Endothelial cell of umbilical vein (primary cell): ENCODE data around the gene IFITM10. TPM values are rescaled to one million over a fixed set of nuclear protein-coding genes. Genes with fewer than 3 reads are reported as not detected.

ENCODE experiments used
- BruUV-seq: library from RNA; stranded (reverse); fragments of 400-500 nt; replicated peaks from 2 replicates; lab custom pipeline; 2021; lab: Mats Ljungman, UMichigan
- CTCF ChIA-PET: fragments of 300-600, 350-600 bp; sonication (Branson Sonifier 250); formaldehyde crosslinking; loops from one replicate; lab custom pipeline; 2021; ENCODE audit warnings: antibody characterized with exemption, inconsistent platforms; lab: Charles Lee
- POLR2A ChIA-PET: fragments of 300-600, 350-600 bp; sonication (Branson Sonifier 250); formaldehyde crosslinking; loops from one replicate; lab custom pipeline; 2021; ENCODE audit warnings: antibody characterized with exemption, inconsistent platforms; lab: Charles Lee
- DNase-seq: peaks from one replicate; pipeline ENCODE4 v3.0.0-alpha.2; 2011; ENCODE audit warnings: low read depth, low spot score
- FAIRE-seq: peaks from 2 replicates; lab custom pipeline; 2011; peaks lifted over from hg19 to GRCh38; lab: Jason Lieb, UNC
- H2AFZ ChIP-seq: 2 replicates; pipeline ENCODE4 v1.6.0; 2012; ENCODE audit warnings: low read depth, low read length, control low read depth, inconsistent platforms
- H3K27ac ChIP-seq: 2 replicates; pipeline ENCODE4 v1.5.1; 2011; ENCODE audit warnings: low read depth, mild to moderate bottlenecking, control low read depth, low read length, moderate library complexity; ENCODE audit not compliant: insufficient read depth
- H3K27me3 ChIP-seq, 2 experiments: 2 replicates each; pipeline versions ENCODE4 v1.6.0 to v1.6.1; 2011; ENCODE audit warnings: low read length in 2 of 2, mixed read lengths in 1 of 2; ENCODE audit not compliant: control insufficient read depth in 2 of 2, insufficient read depth in 2 of 2
- H3K36me3 ChIP-seq, 2 experiments: 2 replicates in 1 of 2; 3 replicates in 1 of 2; pipeline ENCODE4 v1.5.1; 2011; ENCODE audit warnings: low read length in 2 of 2, mild to moderate bottlenecking in 1 of 2, moderate library complexity in 1 of 2; ENCODE audit not compliant: control insufficient read depth in 2 of 2, insufficient read depth in 2 of 2; ENCODE audit errors: extremely low read depth in 1 of 2
- H3K4me1 ChIP-seq: 3 replicates; pipeline ENCODE4 v1.5.1; 2011; ENCODE audit warnings: mild to moderate bottlenecking, low read length; ENCODE audit not compliant: control insufficient read depth, insufficient read depth; ENCODE audit errors: extremely low read depth
- H3K4me2 ChIP-seq: 2 replicates; pipeline ENCODE4 v1.6.1; 2011; ENCODE audit warnings: low read length, control low read depth, mixed read lengths; ENCODE audit not compliant: insufficient read depth
- H3K4me3 ChIP-seq, 3 experiments: fragments of 200-600 bp in 1 of 3; sonication (generic), shearing (Covaris generic) in 1 of 3; replicated peaks in 1 of 3; 2 replicates each; pipeline ENCODE4 v1.5.1; 2011 to 2016; ENCODE audit warnings: control low read depth in 3 of 3, low read length in 3 of 3, mild to moderate bottlenecking in 2 of 3, inconsistent platforms in 1 of 3, low read depth in 1 of 3, moderate library complexity in 1 of 3; ENCODE audit not compliant: insufficient read depth in 1 of 3
- H3K79me2 ChIP-seq: 2 replicates; pipeline ENCODE4 v1.6.0; 2012; ENCODE audit warnings: low read length, inconsistent platforms; ENCODE audit not compliant: control insufficient read depth, insufficient read depth
- H3K9ac ChIP-seq: replicated peaks from 2 replicates; pipeline ENCODE3; 2011; ENCODE audit warnings: low read length, control low read depth; ENCODE audit not compliant: insufficient read depth; ENCODE audit errors: extremely low read depth
- H3K9me1 ChIP-seq: replicated peaks from 3 replicates; pipeline ENCODE4 v1.6.0; 2011; ENCODE audit warnings: mild to moderate bottlenecking, low read length; ENCODE audit not compliant: control insufficient read depth, insufficient read depth; ENCODE audit errors: extremely low read depth
- H3K9me3 ChIP-seq: replicated peaks from 2 replicates; pipeline ENCODE4 v1.5.1; 2012; ENCODE audit warnings: low read length, inconsistent platforms; ENCODE audit not compliant: control insufficient read depth, insufficient read depth
- H4K20me1 ChIP-seq: replicated peaks from 2 replicates; pipeline ENCODE3; 2011; ENCODE audit warnings: mild to moderate bottlenecking, low read length; ENCODE audit not compliant: control insufficient read depth, insufficient read depth; ENCODE audit errors: extremely low read depth
- CTCF ChIP-seq, 2 donors: IDR thresholded peaks; 1 replicate in 1 of 2; 2 replicates in 1 of 2; pipeline ENCODE4 v1.5.1; 2011; ENCODE audit warnings: low read length in 2 of 2, mild to moderate bottlenecking in 2 of 2, moderate library complexity in 2 of 2, control low read depth in 1 of 2, inconsistent platforms in 1 of 2, low read depth in 1 of 2; ENCODE audit not compliant: insufficient read depth in 1 of 2; ENCODE audit errors: extremely low read depth in 1 of 2
- EZH2 ChIP-seq: IDR thresholded peaks from 2 replicates; pipeline ENCODE4 v1.6.1; 2012; ENCODE audit warnings: borderline replicate concordance, low read depth, mild to moderate bottlenecking, moderate library complexity, low read length, inconsistent platforms; ENCODE audit not compliant: severe bottlenecking
- FOS ChIP-seq: IDR thresholded peaks from 2 replicates; pipeline ENCODE4 v1.6.1; 2011; ENCODE audit warnings: mild to moderate bottlenecking, low read length, moderate library complexity, borderline replicate concordance; ENCODE audit not compliant: insufficient read depth
- GATA2 ChIP-seq: IDR thresholded peaks from 2 replicates; pipeline ENCODE4 v1.7.0; 2011; ENCODE audit warnings: low read depth, mild to moderate bottlenecking, moderate library complexity, mixed read lengths, low read length; ENCODE audit not compliant: insufficient read length, insufficient read depth
- JUN ChIP-seq: IDR thresholded peaks from 2 replicates; pipeline ENCODE4 v1.6.1; 2011; ENCODE audit warnings: borderline replicate concordance, low read depth; ENCODE audit not compliant: insufficient read length, insufficient read depth
- MYC ChIP-seq: IDR thresholded peaks from one replicate; pipeline ENCODE4 v1.6.1; 2011; ENCODE audit warnings: mild to moderate bottlenecking, low read depth, low read length
- POLR2A ChIP-seq: IDR thresholded peaks from 2 replicates; pipeline ENCODE4 v1.6.1; 2012; ENCODE audit warnings: low read depth, mild to moderate bottlenecking, control low read depth, low read length
- POLR2AphosphoS5 ChIP-seq: IDR thresholded peaks from 2 replicates; pipeline ENCODE4 v1.6.1; 2012; ENCODE audit warnings: low read depth, mild to moderate bottlenecking, control low read depth, low read length, moderate library complexity; ENCODE audit not compliant: insufficient read depth
- dilution Hi-C: fragments of 300-500 bp; cut with MboI; formaldehyde crosslinking; loops from one replicate; pipeline ENCODE4 v1.15.0; 2019; ENCODE audit warnings: low sequenced_read_pairs; ENCODE audit not compliant: extremely low pct_ligation_motif_present
- intact Hi-C: fragments of 100-400 bp; cut with micrococcal nuclease; formaldehyde crosslinking; loops from one replicate; pipeline ENCODE4 v1.10.0; 2022
- polyA plus RNA-seq, 4 experiments: library from polyadenylated mRNA; depleted of rRNA in 3 of 4; stranded (reverse) in 3 of 4; unstranded in 1 of 4; fragments of >200 nt; gene quantifications; 2 replicates each; pipeline versions ENCODE4 v1.2.1 to v1.2.3, GENCODE V29; 2011 to 2012; ENCODE audit warnings: missing spikeins in 1 of 4
- total RNA-seq: library from RNA; stranded (reverse); gene quantifications from 2 replicates; pipeline ENCODE4 v1.2.3, GENCODE V29; 2021
- TF ChIP-seq, protein P1 (sequence below): IDR thresholded peaks from 2 replicates; pipeline ENCODE4 v1.6.1; 2011; ENCODE audit not compliant: insufficient read depth, insufficient read length

The IFITM10 gene
- total and polyA plus RNA-seq, 2 donors (not counting 3 experiments of a cell fraction or from before 2014, with no cell fraction given): 0.04 to 0.66 TPM

- no peak for FAIRE-seq
- dilution Hi-C loops (no loop called here), intact Hi-C loops (no loop called here)
- ChIA-PET CTCF (interaction anchor here (2.2 kb wide), 1 partner anchor 64 kb away, joined by 5 read pairs; no protein-coding TSS in a partner anchor), POLR2A (no interaction called here)
- H3K27ac ChIP-seq: no peak overlapping the region
- no peaks in the 10 kb centered on the region for H4K20me1 ChIP-seq
- peaks cover 3% of the 10 kb centered on the region for H3K79me2 ChIP-seq
- H2AFZ ChIP-seq: no peak overlapping the region
- H3K9me3 ChIP-seq: no peaks in the 10 kb centered on the region
- no peak overlapping the region for H3K4me2 ChIP-seq
- TF ChIP-seq GATA2: no peak
- TF ChIP-seq POLR2A: no peak
- TF ChIP-seq POLR2AphosphoS5: no peak
- TF ChIP-seq, protein P1, sequence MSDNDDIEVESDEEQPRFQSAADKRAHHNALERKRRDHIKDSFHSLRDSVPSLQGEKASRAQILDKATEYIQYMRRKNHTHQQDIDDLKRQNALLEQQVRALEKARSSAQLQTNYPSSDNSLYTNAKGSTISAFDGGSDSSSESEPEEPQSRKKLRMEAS: no peak
- no peak for TF ChIP-seq JUN
- no peak for TF ChIP-seq CTCF (IDR thresholded peaks at IDR 0.05; ENCODE audit: extremely low read depth in 1 of 2, insufficient read depth in 1 of 2, low read depth in 1 of 2, low read length in 2 of 2)
- TF ChIP-seq EZH2: no peak
- no peak for TF ChIP-seq MYC
- no peak for TF ChIP-seq FOS
- no peak overlapping the region for H3K9ac ChIP-seq
- no TSS peak for BruUV-seq
- no peaks in the 10 kb centered on the region for H3K9me1 ChIP-seq
- no peak for DNase-seq
- no peaks in the 10 kb centered on the region for H3K27me3 ChIP-seq
- H3K4me3 ChIP-seq: no peak overlapping the region
- peaks cover 14% of the 10 kb centered on the region for H3K4me1 ChIP-seq
- H3K36me3 ChIP-seq: peaks cover 0 to 28% of the 10 kb centered on the region in 2 experiments
Measured at GRCh38 chr11:1757861-1758610, 7.6 kb upstream of the IFITM10 start.
